Activated CD8-positive, alpha-beta memory T cell treated with anti-CD3 and anti-CD28 coated beads for 48 hours (primary cell): Measurements from ENCODE around the gene UGT2B17.
"Not testable (repeated sequence)": the region's sequence is repeated elsewhere in the genome, so short reads cannot be mapped to it uniquely, and the experiment has no call there.

Experiments
- DNase-seq, 3 experiments: peaks; one replicate each; pipeline ENCODE4 v3.0.0-alpha.2; 2020; ENCODE audit warnings: low read depth in 2 of 3, low spot score in 2 of 3

Gene UGT2B17

GRCh38 chr4:68569466-68570121 is 6.5 kb downstream of the UGT2B17 start:
- DNase-seq: no peak

GRCh38 chr4:68569036-68569435 is 7.1 kb downstream of the UGT2B17 start:
- not testable (repeated sequence) for DNase-seq

GRCh38 chr4:68568535-68568934 is 7.6 kb downstream of the UGT2B17 start:
- not testable (repeated sequence) for DNase-seq

GRCh38 chr4:68566364-68566763 is 9.8 kb downstream of the UGT2B17 start:
- not testable (repeated sequence) for DNase-seq

GRCh38 chr4:68565082-68565481 is 11.0 kb downstream of the UGT2B17 start:
- not testable (repeated sequence) for DNase-seq

GRCh38 chr4:68560364-68561070 is 15.6 kb downstream of the UGT2B17 start:
- not testable (repeated sequence) for DNase-seq

GRCh38 chr4:68553830-68554229 is 22.3 kb downstream of the UGT2B17 start:
- DNase-seq: not testable (repeated sequence)

- not testable (repeated sequence) for DNase-seq
Measured at GRCh38 chr4:68552818-68553811, 23.0 kb downstream of the UGT2B17 start.

GRCh38 chr4:68542742-68543141 is 33.4 kb downstream of the UGT2B17 start:
- DNase-seq: not testable (repeated sequence)

GRCh38 chr4:68536375-68536774 is 39.7 kb downstream of the UGT2B17 start:
- DNase-seq: no peak

GRCh38 chr4:68535974-68536373 is 40.1 kb downstream of the UGT2B17 start:
- DNase-seq: no peak

GRCh38 chr4:68522232-68522631 is 53.9 kb downstream of the UGT2B17 start:
- DNase-seq: not testable (repeated sequence)

- DNase-seq: no peak
Measured at GRCh38 chr4:68520985-68521384, 55.1 kb downstream of the UGT2B17 start.

- DNase-seq: no peak
Measured at GRCh38 chr4:68518889-68519288, 57.2 kb downstream of the UGT2B17 start.

GRCh38 chr4:68505452-68505851 is 70.7 kb downstream of the UGT2B17 start:
- DNase-seq: not testable (repeated sequence)

- DNase-seq: not testable (repeated sequence)
Measured at GRCh38 chr4:68504836-68505235, 71.3 kb downstream of the UGT2B17 start.

GRCh38 chr4:68503462-68503861 is 72.7 kb downstream of the UGT2B17 start:
- not testable (repeated sequence) for DNase-seq

GRCh38 chr4:68499021-68499420 is 77.1 kb downstream of the UGT2B17 start:
- no peak for DNase-seq

- peak in 2 of 3 experiments; percentile 6 for DNase-seq
Measured at GRCh38 chr4:68498413-68499007, 77.6 kb downstream of the UGT2B17 start.

GRCh38 chr4:68494688-68495087 is 81.4 kb downstream of the UGT2B17 start:
- no peak for DNase-seq
